Right kidney (tissue), 9 donors: ENCODE measurements around the gene MAPK9.

Experiments
- DNase-seq: peaks from one replicate; pipeline ENCODE4 v3.0.0-alpha.2; 2016
- long read RNA-seq, 8 donors: transcript quantifications; one replicate each; lab custom pipeline, GENCODE V29; 2026

MAPK9 gene
- long read RNA-seq, donor 1, full-length matches to known transcripts = 6 of 6 reads
- long read RNA-seq, donor 1, partial matches to known transcripts = 0 of 6 reads
- long read RNA-seq, donor 1, other reads (novel, unspliced or antisense) = 0 of 6 reads
- long read RNA-seq, donor 2, full-length matches to known transcripts = 2 of 2 reads
- long read RNA-seq, donor 2, partial matches to known transcripts = 0 of 2 reads
- long read RNA-seq, donor 2, other reads (novel, unspliced or antisense) = 0 of 2 reads
- long read RNA-seq, donor 3 = 0 reads
- long read RNA-seq, donor 4, full-length matches to known transcripts = 5 of 5 reads
- long read RNA-seq, donor 4, partial matches to known transcripts = 0 of 5 reads
- long read RNA-seq, donor 4, other reads (novel, unspliced or antisense) = 0 of 5 reads
- long read RNA-seq, donor 5, full-length matches to known transcripts = 5 of 5 reads
- long read RNA-seq, donor 5, partial matches to known transcripts = 0 of 5 reads
- long read RNA-seq, donor 5, other reads (novel, unspliced or antisense) = 0 of 5 reads
- long read RNA-seq, donor 6, full-length matches to known transcripts = 6 of 6 reads
- long read RNA-seq, donor 6, partial matches to known transcripts = 0 of 6 reads
- long read RNA-seq, donor 6, other reads (novel, unspliced or antisense) = 0 of 6 reads
- long read RNA-seq, donor 7, full-length matches to known transcripts = 9 of 9 reads
- long read RNA-seq, donor 7, partial matches to known transcripts = 0 of 9 reads
- long read RNA-seq, donor 7, other reads (novel, unspliced or antisense) = 0 of 9 reads
- long read RNA-seq, donor 8, full-length matches to known transcripts = 6 of 6 reads
- long read RNA-seq, donor 8, partial matches to known transcripts = 0 of 6 reads
- long read RNA-seq, donor 8, other reads (novel, unspliced or antisense) = 0 of 6 reads

DNA sequence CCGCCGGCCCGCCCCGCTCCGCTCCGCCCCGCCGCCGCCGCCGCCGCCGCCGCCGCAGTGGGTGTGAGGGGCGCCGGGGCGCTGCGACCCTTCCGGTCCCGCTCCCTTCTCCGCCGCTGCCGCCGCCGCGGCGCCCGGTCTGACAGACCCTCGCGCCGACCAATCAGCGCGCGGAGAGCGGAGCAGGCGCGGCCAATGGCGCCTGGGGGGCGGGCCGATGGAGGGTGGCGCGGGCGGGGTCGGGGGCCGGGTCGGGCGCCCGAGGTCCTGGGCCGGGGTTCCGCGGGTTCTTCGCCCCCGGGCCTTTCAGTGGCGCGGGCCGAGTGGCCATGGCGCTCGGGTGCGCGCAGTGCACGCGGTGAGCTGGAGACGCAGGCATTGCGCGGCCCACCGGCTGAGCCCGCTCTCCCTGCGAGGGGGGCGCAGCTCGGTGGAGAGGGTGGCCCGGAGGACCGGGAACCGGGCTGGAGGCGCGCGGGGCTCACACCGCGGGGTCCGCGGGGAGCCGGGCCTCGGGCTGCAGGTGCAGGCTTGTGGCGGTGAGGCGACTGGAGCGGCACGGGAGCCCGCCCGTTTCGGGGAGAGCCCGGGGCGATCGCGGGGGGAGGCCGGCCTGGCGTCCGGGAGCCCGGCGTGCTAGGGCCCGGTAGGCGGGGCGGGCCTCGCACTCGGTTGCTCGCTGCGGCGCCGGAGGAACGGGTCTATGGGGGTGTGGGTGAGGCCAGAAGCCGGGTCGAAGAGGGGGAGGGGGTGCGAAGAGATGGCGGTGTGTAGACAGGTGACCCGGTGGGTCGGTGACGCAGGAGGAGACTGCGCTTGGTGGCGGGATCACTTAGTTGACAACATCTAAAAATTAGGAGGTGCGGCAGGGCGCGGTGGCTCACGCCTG, at the start of gene MAPK9:
TSS of gene MAPK9 (minus strand) at position 141 of the 889 bp plus-strand sequence. CDS start 11,522 bp downstream, outside the sequence.
- DNase-seq = peak; percentile 96

DNA sequence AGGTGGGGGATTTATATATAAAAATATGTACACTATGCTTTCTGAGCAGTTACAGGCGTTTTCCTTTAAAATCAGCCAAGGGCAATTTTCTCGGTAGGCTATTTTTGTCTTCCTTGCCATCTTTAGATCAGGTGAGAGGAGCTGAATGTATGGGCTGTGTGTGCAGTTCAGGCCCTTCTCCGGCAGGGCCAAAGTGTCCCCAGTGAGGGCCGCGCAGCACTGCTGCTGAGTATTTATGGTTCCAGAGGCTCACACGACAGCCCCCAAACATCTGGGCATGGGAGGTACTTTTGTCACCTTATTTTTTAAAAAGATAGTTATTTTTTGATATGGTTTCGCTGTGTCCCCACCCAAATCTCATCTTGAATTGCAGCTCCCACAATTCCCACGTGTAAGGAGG, 49.7 kb upstream of the MAPK9 start:
- DNase-seq = no peak

DNA sequence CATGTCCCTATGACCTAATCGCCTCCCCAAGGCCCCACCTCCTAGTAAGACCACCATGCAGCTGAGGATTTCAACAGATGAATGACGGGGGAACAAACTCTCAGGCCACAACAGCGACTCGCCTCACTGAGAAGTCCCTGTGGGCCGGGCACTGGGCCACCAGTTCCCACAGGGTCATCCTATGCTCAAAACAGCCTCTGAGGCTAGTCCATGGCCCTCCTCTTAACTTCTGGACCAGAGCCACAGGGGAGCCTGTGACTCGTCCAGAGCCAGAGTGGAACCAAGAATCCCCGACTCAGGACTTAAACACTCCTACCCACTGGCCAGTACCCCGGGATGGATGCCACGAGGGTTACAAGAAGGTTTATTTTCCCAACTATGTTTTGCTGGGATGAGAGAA, 49.0 kb upstream of the MAPK9 start:
- no peak for DNase-seq

DNA sequence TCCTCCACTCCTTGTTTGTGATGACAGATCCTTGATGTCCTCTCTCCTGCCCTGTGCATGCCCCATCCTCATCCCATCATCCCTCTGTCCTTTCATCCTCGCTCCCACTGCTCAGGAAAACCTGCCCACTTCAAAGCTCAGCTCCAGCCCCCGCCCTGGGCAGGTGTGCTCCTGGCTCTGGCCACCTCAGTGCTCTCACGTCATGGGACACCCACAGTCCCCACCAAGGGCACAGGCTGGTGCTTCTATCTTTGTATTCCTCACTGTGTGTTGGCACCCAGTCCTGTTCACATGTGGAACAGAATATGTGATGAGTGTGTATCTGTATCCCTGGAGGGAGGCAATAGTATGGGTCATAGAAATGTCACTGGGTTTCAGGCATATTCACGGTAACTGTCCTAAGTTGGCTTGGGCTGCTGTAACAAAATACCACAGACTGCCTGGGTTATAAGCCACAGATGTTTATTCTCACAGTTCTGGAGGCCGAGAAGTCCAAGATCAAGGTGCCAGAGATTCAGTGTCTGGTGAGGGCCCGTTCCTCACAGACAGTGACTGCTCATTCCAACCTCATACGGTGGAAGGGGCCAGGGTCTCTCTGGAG, 47.8 kb upstream of the MAPK9 start:
- no peak for DNase-seq

DNA sequence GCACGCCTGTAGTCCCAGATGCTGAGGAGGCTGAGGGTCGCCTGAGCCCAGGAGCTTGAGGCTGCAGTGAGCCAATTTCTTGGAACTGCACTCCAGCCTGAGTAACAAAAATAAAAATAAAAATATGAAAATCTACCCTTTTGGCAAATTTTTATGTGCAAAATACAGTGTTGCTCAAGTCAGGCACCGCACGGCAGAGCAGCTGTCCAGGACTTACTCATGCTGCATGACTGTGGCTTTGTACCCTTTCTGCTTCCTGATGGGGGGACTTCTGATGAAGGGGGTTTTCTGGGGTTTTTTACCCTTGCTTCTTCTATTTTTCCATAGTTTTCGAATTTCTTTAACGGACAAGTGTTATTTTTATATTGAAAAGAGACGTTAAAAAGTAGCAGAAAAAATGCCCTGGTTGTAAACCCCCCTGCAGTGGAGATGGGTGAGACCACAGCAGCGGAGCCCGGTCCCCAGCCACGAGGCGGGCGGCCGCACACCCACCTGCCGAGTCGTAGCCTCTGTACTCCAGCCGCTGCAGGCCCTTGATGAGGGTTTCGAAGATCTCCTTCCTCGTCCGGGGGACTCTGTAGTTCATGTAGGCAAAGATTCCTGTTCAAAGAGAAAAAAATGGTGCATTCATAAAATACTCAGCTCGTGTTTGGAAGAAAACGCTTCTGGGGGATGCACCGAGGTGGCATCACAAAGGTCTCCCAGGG, 46.3 kb upstream of the MAPK9 start:
- no peak for DNase-seq

DNA sequence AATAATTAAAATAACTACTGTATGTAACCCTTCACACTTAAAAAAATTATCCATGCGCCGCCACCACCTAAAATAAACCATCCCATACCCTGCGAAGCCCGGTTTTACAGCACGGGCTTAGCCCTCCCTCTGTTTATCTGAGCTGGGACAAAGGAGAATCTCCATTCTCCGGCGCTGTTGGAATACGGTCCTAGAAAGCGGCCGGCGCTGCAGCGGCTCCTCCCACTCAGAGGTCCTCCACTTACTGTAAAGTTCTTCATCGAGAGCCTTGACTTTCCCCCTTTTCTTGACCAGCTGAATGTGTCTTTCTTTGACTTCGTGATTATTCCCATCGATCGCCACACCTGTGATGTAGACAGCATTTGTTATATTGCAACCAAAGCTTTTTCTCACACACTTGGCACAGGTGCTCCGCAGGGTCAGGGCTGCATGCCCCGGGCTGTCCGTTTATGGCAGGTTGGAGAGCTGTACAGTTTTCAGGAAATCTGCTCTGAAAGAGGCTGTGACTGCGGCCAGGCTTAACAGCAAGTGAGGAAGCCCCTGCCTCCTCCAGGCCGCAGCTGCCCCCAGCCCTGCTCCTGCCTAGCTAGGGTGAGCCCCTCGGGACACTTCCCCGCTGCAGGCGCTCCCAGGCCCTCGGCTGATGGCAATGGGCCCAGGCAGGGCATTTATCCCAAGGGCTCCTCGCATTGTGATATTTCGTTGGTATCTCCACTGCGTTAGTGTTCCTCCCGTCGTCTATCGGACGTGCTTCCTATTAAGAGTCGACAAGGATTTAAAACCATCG, 44.5 kb upstream of the MAPK9 start:
- DNase-seq = no peak

DNA sequence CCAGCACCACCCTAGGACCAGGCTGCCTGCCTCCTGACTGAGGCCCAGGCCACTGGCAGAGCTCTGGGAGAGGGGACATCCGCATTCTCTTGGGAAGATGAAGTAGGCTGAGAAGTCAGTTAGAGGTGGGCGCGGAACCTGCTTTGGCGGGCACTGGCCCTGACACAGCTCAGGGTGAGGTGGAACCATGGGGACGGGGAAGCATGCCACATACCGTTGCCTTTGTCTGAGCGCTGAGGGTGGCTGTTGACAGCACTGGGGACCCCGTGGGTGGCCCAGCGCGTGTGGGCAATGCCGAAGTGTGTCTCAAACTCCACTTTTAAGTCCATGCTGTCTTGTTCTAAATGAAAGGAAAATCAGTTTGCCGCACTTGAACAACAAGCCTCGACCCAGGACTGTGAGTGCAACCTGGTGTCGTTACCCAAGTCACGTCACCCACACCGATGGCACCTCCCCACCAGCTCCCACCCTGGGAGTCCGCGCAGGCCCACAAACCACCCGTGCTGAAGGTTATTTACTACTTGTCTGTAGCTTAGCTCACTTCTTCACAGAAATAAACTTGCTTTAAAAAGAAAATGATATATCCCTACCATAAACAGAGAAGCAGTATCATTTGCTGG, 43.8 kb upstream of the MAPK9 start:
- no peak for DNase-seq

DNA sequence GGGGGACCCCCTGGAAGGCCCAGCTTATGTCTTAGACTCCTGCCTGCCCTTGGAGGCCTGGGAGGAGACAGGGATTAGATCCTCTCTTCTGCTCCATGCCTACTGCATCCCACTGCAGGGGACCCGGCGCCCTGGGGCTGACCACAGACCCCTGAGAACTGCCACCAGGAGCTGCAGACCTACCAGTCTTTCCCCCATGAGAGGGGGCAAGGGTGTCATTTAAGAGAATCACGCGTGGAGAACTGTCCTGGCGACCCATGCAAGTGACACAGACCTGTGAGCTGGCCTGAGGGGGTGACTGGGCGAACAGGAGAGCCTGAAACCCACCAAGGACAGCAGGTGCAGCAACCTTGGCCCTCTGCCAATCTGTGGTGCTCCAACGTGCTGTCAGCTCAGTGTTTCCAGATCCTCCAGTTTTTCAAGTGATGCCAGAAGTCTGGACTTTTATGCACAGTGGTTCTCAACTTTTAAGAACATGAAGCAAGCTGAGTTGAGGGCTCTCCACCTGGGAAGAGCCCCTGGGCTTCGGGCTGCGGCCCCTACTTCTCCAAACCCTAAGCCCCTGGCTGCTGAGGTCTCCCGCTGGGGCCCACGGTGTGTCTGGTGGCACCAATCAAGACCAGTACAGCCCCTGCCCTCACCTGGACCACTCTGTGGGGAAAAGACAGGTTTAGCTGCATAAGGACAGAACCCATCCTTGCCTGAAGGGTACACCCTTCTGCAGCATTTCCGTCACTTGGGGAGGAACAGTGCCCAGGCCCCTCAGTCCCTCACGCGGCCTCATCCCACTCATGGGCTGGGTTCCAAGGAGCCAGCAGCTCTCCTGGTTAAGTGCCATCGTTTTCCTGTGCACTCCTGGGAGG, 43.1 kb upstream of the MAPK9 start:
- no peak for DNase-seq

DNA sequence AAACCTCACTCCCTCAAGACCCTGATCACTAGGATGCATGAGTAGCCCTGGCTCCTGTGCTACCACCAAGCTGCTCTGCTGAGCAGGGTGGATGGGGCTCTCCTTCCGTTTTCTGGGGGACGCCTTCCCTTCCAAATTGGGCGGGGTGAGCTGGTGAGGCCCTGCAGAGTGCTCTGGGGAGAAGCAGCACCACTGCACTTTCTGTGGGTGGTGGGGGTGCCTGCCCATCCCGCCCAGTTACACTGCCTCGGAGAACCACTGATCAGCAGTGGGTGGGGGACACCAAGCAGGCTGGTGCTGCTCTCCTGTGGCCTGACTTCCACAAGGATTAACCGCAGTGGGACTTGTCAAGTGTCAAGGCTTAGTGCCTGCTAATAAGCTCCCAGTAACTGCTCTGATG, 42.3 kb upstream of the MAPK9 start:
- no peak for DNase-seq

DNA sequence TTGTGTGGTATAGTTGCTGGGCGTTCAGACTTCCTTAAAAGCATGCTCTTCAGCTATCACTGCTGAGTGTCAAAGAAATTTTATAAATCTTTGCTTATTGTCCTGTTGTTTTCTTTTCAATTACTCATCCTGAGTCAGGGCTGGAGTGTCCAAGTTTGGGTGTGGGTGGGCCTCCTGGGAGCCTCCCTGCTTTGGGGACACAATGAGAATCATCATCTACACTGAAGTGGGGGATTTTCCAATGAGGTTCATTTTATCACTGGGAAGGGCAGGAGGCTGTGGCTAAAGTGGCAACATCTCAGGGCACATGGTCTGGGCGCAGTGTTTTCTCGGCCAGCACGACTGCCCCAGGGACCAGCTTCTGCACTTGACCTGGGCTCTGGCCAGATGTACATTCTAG, 41.8 kb upstream of the MAPK9 start:
- DNase-seq = no peak

DNA sequence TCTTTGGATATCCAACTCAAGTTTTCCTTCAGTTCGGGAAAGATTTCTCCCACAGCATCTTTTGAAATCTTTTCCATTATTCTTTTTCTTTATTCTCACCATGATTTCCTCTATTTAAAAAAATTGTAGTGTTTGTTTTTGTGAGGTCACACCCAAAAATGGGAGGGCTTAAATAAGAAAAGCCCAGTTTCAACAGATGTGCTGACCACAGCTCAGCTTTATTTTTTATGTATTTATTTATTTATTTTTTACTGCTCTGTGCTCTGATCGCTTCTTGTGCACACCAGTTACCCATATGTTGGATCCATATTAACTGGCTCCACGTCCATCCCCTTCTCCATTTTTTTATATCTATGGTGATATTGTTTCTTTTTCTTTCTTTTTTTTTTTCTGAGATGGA, 41.0 kb upstream of the MAPK9 start:
- no peak for DNase-seq

DNA sequence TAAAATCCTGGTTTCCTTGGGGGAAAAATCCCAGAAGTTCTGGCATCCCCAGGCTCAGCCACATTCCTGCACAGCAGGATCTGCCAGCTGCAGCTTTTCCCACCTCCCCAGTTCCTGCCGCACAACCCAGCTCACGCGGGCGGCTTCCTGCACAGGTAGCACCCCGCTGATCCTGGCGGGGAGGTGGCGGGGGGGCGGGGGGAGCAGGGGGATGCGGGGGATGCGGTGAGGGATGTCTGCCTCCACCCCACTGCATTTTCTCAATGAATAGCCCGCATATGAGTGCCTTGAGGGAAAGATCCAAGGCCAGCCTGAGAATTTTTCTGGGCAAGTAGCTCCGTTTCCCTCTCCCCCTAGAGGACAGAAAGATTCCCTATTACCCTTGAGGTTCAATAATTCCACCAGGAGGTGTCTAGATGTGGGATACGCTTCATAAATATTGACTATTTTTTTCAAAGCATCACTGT, 40.2 kb upstream of the MAPK9 start:
- no peak for DNase-seq

DNA sequence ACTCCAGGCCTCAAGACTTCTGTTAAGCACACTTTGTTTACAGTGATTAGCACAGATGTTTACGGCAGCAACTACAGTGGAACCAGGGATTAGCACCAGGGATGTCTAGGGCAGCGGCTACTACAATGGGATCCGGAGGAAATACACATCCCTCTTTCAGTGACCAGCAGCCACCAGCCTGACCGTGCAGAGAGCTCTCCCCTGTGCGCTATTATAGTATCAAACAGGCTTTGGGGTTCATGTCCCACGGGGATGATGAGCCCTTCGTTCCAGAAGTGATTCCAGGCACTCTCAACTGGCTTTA, 39.7 kb upstream of the MAPK9 start:
- no peak for DNase-seq

DNA sequence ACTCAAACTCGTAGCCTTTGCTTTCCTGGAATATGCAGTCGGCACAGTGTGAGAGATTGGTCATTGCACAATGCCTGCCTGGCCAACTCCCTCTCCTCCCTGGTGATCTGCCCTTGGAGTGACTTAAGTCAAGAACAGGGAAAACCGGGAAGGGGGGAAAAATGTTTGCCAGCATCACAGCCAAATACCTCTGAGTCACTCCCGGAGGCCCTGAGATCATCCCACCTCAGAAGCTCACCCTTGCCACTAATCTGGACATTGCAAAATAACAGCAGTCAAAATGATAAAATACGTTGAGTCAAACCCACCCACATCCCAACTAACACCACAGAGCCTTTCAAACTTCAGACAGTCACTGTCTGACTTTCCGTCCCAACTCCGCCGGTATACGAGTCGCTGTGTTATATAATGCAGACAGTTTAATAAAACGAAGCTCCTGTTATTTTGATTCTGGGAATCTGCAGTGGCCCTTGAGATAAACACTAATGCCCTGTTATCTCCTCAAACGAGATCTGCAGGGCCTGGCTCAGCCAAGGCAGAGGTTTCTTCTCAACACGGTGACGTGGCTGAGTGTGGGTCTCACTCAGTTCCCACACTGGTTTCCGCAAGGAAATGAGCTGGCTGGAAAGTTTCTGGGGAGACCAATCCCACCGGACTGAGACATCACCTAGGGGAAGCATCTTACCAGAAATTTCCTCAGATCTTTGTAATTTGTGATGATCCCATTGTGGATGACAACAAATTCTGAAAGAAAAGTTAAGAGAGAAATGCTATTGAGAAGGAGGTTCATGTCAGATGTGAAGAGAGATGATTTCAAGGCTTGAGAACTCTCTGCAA, 39.1 kb upstream of the MAPK9 start:
- no peak for DNase-seq

DNA sequence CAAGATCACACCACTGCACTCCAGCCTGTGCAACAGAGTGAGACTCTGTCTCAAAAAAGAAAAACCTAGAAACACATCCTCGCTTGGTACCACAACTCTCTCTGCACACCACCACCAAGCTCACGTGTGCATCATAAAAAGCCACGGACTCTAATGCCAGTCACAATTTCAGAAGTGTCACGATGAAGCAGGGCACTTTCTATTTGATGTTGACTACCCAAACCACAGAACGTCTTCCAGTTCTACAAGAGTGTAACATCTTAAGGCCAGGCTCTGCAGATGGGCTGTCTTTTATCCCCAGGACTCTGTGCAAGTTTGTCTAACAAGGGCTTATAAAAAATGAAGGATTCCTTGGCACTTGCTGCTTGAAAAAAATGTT, 38.4 kb upstream of the MAPK9 start:
- no peak for DNase-seq

DNA sequence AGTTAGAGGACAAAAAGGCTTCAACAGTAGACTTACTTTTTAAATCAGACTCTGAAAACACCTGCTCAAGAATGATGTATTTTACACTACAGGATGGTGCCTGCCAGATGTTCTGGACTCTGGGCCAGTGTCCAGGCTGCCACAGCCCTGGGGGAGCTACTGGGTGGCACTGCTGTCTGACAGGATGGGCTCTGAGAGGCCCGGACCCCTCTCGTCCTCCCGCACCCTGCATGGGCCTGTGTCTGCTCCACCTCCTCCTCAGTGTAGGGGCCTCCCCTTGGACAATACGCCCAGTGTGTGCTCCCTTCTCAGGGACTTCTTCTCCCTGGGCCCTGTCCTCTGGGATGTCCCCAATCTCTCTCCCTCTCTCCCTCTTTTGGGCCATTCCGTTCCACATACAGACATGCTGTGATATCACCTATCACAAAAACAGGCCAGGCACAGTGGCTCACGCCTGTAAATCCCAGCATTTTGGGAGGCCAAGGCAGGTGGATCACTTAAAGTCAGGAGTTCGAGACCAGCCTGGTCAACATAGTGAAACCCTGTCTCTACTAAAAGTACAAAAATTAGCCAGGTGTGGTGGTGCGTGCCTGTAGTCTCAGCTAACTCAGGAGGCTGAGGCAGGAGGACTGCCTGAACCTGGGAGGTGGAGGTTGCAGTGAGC, 37.9 kb upstream of the MAPK9 start:
- no peak for DNase-seq

DNA sequence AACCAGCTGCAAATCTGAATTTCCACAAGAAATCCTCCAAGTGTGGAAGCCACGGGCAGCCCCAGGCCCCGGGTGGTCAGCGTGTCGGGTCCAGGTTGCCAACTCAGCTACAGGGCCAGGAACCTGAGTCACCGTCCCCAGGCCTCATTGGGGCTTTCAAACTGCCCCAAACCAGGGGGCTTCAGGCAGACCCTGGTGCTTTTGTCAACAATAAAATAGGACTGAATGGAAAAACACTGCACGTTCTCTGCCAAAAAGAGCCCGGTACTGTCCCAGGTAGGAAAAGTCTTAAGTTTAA, 37.2 kb upstream of the MAPK9 start:
- no peak for DNase-seq
